Mucosa of descending colon (tissue), 3 donors: ENCODE measurements around the gene CACNA2D1. TPM values are rescaled to one million over a fixed set of nuclear protein-coding genes. Genes with fewer than 3 reads are reported as not detected.

Experiments used
- ATAC-seq: fragments of 200-7000 bp; cut with Tn5 transposase; one replicate; pipeline ENCODE4 v1.9.1; 2020; ENCODE audit warnings: mild to moderate bottlenecking, moderate library complexity
- DNase-seq, 3 donors: peaks; one replicate each; pipeline ENCODE4 v3.0.0-alpha.2; 2020
- H3K36me3 ChIP-seq: fragments of 200-600 bp; one replicate; pipeline ENCODE4 v1.8.0; 2021; ENCODE audit warnings: low read depth, mild to moderate bottlenecking
- H3K4me1 ChIP-seq: fragments of 200-600 bp; one replicate; pipeline ENCODE4 v1.8.0; 2021; ENCODE audit warnings: low read depth, mild to moderate bottlenecking
- H3K4me3 ChIP-seq: fragments of 200-600 bp; one replicate; pipeline ENCODE4 v1.8.0; 2021; ENCODE audit warnings: mild to moderate bottlenecking
- H3K9me3 ChIP-seq: fragments of 200-600 bp; one replicate; pipeline ENCODE4 v1.8.0; 2021; ENCODE audit warnings: mild to moderate bottlenecking
- CTCF ChIP-seq: fragments of 200-600 bp; IDR thresholded peaks from one replicate; pipeline ENCODE4 v1.8.0; 2022; ENCODE audit warnings: antibody characterized with exemption, mild to moderate bottlenecking
- intact Hi-C, 2 donors: fragments of 100-400 bp; cut with DNase I in 1 of 2; cut with micrococcal nuclease in 1 of 2; formaldehyde crosslinking; loops; one replicate each; pipeline versions ENCODE4 v1.11.0 to v1.11.1; 2022; cut with DNase I, micrococcal nuclease
- total RNA-seq, 3 donors: library from RNA; stranded (reverse); fragmentation: NEBNext Ultra II Directional in 2 of 3; extraction: Animal tissue kit (Norgen Biotek cat#: 25700) in 2 of 3; gene quantifications; one replicate each; pipeline versions ENCODE4 v1.2.1 to v1.2.4, GENCODE V29; 2021 to 2023
- donor health status: DM: no; HTN: no; CAD: no; lungs with moderate emphysema.
- donor health status: DM: no; HTN: no; CAD: no.
- donor health status: DM: no; HTN: yes; CAD: no.

The CACNA2D1 gene
- total RNA-seq, 3 donors from 2014 or later, result 3.9 to 44.1 (median 6.9) TPM

- intact Hi-C loops, result no loop called here
- H3K36me3 ChIP-seq, result no peaks in the 10 kb centered on the region
- H3K4me3 ChIP-seq, result no peak overlapping the region
- TF ChIP-seq CTCF, result no peak
- no peaks in the 10 kb centered on the region for H3K4me1 ChIP-seq
- DNase-seq (no peak), ATAC-seq (no peak)
- no peaks in the 10 kb centered on the region for H3K9me3 ChIP-seq
Measured at GRCh38 chr7:82275342-82275741, 168.2 kb downstream of the CACNA2D1 start.

GRCh38 chr7:82274681-82275080 lies 168.9 kb downstream of the CACNA2D1 start:
- Histone ChIP-seq H3K9me3 (no peaks in the 10 kb centered on the region), H3K36me3 (no peaks in the 10 kb centered on the region), H3K4me3 (no peak overlapping the region), H3K4me1 (no peaks in the 10 kb centered on the region)
- no peak for TF ChIP-seq CTCF
- intact Hi-C loops, result no loop called here
- DNase-seq (no peak), ATAC-seq (no peak)

GRCh38 chr7:82273886-82274285 lies 169.7 kb downstream of the CACNA2D1 start:
- H3K4me3 ChIP-seq, result no peak overlapping the region
- TF ChIP-seq CTCF, result no peak
- H3K36me3 ChIP-seq, result no peaks in the 10 kb centered on the region
- intact Hi-C loops, result no loop called here
- ATAC-seq (no peak), DNase-seq (no peak)
- H3K4me1 ChIP-seq, result no peaks in the 10 kb centered on the region
- no peaks in the 10 kb centered on the region for H3K9me3 ChIP-seq

- intact Hi-C loops, result no loop called here
- H3K9me3 ChIP-seq, result no peaks in the 10 kb centered on the region
- no peak for TF ChIP-seq CTCF
- H3K4me3 ChIP-seq, result no peak overlapping the region
- ATAC-seq, result no peak
- DNase-seq, result no peak
- no peaks in the 10 kb centered on the region for H3K36me3 ChIP-seq
- H3K4me1 ChIP-seq, result no peaks in the 10 kb centered on the region
Measured at GRCh38 chr7:82270870-82271269, 172.7 kb downstream of the CACNA2D1 start.

- DNase-seq, result no peak
- no peaks in the 10 kb centered on the region for H3K4me1 ChIP-seq
- no peak for ATAC-seq
- TF ChIP-seq CTCF, result no peak
- no peaks in the 10 kb centered on the region for H3K36me3 ChIP-seq
- no peaks in the 10 kb centered on the region for H3K9me3 ChIP-seq
- H3K4me3 ChIP-seq, result no peak overlapping the region
- intact Hi-C loops, result no loop called here
Measured at GRCh38 chr7:82268632-82269031, 174.9 kb downstream of the CACNA2D1 start.

- ATAC-seq, result no peak
- no peak for DNase-seq
Measured at GRCh38 chr7:82266081-82266480, 177.5 kb downstream of the CACNA2D1 start.

More at GRCh38 chr7:82266081-82266480, 177.5 kb downstream of the CACNA2D1 start:
- H3K36me3 ChIP-seq, result no peaks in the 10 kb centered on the region
- no peaks in the 10 kb centered on the region for H3K4me1 ChIP-seq
- no peak for TF ChIP-seq CTCF
- intact Hi-C loops, result no loop called here
- no peak overlapping the region for H3K4me3 ChIP-seq
- no peaks in the 10 kb centered on the region for H3K9me3 ChIP-seq
